ENCODE data around the gene NFATC1.

Gene NFATC1

GRCh38 chr18:79525556-79526467 is 130.1 kb downstream of the NFATC1 start:
- no peak for TF ChIP-seq CTCF (IDR thresholded peaks at IDR 0.05; ENCODE audit: low read depth, low read length)
- no peak overlapping the region for H3K4me3 ChIP-seq (ENCODE audit: low read depth, low read length)

DNA sequence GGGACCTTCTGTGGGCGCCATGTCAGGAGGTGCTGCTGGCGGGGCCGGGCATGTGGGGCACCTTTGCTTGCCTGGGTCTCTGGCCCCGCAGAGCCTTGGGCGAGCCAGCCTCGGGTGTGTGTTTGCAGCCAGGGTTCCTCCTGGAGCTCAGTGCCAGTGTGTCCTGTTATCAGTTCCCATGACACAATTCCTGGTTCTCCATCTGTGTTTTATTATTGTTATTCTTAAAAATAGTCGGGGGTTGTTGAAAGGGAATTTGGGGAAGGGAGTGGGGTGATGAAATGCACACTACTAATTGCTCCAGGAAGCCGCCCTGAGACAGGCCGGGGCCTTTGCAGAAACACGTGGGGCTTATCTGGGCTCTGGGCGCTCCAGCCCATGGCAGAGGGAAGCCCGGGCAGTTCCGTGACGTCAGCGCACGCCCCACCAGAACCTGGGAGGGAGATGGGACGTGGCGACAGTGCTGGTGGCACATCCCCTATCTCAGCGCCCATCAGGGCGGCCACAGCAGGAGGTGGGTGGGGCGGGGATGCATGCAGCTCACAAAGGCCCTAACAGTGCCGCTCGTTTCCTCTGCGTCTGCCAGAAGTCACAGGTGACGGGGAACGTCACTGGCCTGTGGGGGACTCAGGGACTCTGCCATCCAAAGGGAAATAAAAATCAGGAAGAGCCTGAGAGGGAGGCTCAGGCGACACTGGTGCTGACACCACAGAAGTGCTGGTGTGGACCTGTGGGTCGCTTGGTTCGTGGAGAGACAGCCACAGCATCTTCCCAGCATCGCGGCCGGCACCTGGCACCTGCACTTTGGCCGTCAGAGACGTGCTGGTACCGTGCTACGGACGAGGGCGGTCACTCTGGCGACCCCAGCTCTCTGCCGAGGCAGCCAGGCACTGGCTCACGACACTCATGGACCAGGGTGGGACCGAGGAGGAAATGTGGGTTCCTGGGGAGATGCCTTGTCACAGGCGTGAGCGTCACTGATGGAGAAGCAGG is 131.0 kb downstream of the NFATC1 start:
- no peak overlapping the region for H3K4me3 ChIP-seq (ENCODE audit: low read depth, low read length)
- TF ChIP-seq CTCF (IDR thresholded peaks at IDR 0.05; ENCODE audit: low read depth, low read length) = no peak

GRCh38 chr18:79527656-79528315 is 132.1 kb downstream of the NFATC1 start:
- no peak for TF ChIP-seq CTCF (IDR thresholded peaks at IDR 0.05; ENCODE audit: low read depth, low read length)
- H3K4me3 ChIP-seq (ENCODE audit: low read depth, low read length) = no peak overlapping the region

DNA sequence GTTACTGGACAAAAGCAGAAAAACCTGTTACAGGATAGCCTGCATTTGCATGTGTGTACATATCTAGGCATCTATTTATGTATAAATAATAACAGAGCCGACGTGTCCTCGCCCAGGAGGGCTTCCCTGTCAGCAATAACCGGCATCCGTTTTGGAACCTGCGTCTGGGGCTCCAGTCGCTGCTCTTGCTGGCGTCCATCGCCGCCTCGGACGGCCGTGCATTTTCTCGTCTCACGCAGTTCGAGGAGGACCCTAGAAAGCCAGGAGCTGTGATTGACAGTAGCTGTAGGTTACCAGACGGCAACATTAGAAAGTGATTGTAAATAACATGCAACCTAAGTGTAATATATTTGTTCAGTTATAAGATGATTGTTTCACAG is 132.6 kb downstream of the NFATC1 start:
- no peak overlapping the region for H3K4me3 ChIP-seq (ENCODE audit: low read depth, low read length)
- no peak for TF ChIP-seq CTCF (IDR thresholded peaks at IDR 0.05; ENCODE audit: low read depth, low read length)

DNA sequence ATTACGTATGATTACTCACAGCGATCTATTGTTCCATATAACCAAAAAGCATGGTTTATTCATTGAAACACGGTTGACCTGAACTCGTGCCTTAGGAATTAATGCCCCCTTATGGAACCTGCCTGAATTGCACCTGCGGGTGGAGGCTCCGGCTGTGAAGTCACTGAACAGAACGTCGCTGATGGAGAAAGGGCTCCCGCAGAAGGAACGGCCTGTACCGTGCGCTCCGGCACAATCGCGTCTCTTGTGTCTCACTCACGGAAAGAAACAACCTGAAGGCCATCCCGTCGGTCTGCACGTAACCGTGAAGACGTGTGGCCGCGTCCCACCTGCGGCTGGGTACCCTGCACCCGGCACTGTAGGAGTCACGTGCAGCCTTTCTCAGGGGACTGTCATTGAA is 133.1 kb downstream of the NFATC1 start:
- no peak overlapping the region for H3K4me3 ChIP-seq (ENCODE audit: low read depth, low read length)
- peak; percentile 75 for TF ChIP-seq CTCF (IDR thresholded peaks at IDR 0.05; ENCODE audit: low read depth, low read length)

DNA sequence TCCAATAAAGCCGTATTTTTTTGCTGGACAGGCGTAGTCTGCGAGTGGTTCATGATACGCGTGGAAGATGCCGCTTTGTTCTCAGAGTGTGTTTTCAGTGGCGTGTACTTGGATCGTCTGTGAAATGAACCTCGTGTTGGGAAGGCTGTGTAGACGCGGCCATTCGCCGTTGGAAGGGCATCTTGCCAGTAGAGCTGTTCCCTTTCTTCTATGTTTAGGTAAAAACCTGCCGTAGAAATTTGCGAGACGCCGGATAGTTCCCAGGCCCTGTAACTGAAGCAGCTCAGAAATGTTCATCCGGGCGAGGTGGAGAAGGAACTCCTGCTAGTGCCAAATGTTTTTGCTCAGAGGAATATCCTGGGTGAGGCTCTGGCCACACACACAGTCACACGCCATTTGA is 133.6 kb downstream of the NFATC1 start:
- H3K4me3 ChIP-seq (ENCODE audit: low read depth, low read length) = no peak overlapping the region
- no peak for TF ChIP-seq CTCF (IDR thresholded peaks at IDR 0.05; ENCODE audit: low read depth, low read length)
